HG03025 (cell line): ENCODE results near the gene MEI1.
"Not testable (repeated sequence)": the region's sequence is repeated elsewhere in the genome, so short reads cannot be mapped to it uniquely, and the experiment has no call there.

Experiments used
- ATAC-seq: cut with Tn5 transposase; IDR thresholded peaks from one replicate; pipeline ENCODE4 v1.9.1; 2021; ENCODE audit warnings: mild to moderate bottlenecking, moderate library complexity; ENCODE audit not compliant: unreplicated experiment, low FRiP score

The MEI1 gene

GRCh38 chr22:41732096-41732772 lies 32.9 kb downstream of the MEI1 start:
- no peak for ATAC-seq

GRCh38 chr22:41733241-41733640 lies 33.9 kb downstream of the MEI1 start:
- not testable (repeated sequence) for ATAC-seq

- no peak for ATAC-seq
Observed at GRCh38 chr22:41739576-41739975, 40.3 kb downstream of the MEI1 start.

GRCh38 chr22:41742918-41743317 lies 43.6 kb downstream of the MEI1 start:
- no peak for ATAC-seq

- ATAC-seq: no peak
Observed at GRCh38 chr22:41745968-41746367, 46.7 kb downstream of the MEI1 start.

- ATAC-seq: no peak
Observed at GRCh38 chr22:41746567-41747400, 47.5 kb downstream of the MEI1 start.

GRCh38 chr22:41752011-41752970 lies 53.0 kb downstream of the MEI1 start:
- peak; percentile 63 for ATAC-seq

- no peak for ATAC-seq
Observed at GRCh38 chr22:41753984-41754383, 54.7 kb downstream of the MEI1 start.

- no peak for ATAC-seq
Observed at GRCh38 chr22:41757502-41757901, 58.2 kb downstream of the MEI1 start.

- ATAC-seq: no peak
Observed at GRCh38 chr22:41758231-41758630, 58.9 kb downstream of the MEI1 start.

- no peak for ATAC-seq
Observed at GRCh38 chr22:41762980-41763779, 63.9 kb downstream of the MEI1 start.

- no peak for ATAC-seq
Observed at GRCh38 chr22:41766476-41766875, 67.2 kb downstream of the MEI1 start.

- no peak for ATAC-seq
Observed at GRCh38 chr22:41768430-41768829, 69.1 kb downstream of the MEI1 start.

GRCh38 chr22:41770715-41771468 lies 71.6 kb downstream of the MEI1 start:
- no peak for ATAC-seq

- ATAC-seq: no peak
Observed at GRCh38 chr22:41772198-41772597, 72.9 kb downstream of the MEI1 start.

GRCh38 chr22:41772645-41773044 lies 73.3 kb downstream of the MEI1 start:
- no peak for ATAC-seq

GRCh38 chr22:41775338-41775737 lies 76.0 kb downstream of the MEI1 start:
- ATAC-seq: no peak

GRCh38 chr22:41775976-41776375 lies 76.7 kb downstream of the MEI1 start:
- ATAC-seq: no peak

- no peak for ATAC-seq
Observed at GRCh38 chr22:41776381-41776780, 77.1 kb downstream of the MEI1 start.
